GM19025 (cell line): ENCODE results near the gene PPA2.

Experiments
- ATAC-seq: cut with Tn5 transposase; IDR thresholded peaks from one replicate; pipeline ENCODE4 v1.9.1; 2021; ENCODE audit warnings: mild to moderate bottlenecking, low read depth, moderate library complexity; ENCODE audit not compliant: unreplicated experiment

PPA2 gene

DNA sequence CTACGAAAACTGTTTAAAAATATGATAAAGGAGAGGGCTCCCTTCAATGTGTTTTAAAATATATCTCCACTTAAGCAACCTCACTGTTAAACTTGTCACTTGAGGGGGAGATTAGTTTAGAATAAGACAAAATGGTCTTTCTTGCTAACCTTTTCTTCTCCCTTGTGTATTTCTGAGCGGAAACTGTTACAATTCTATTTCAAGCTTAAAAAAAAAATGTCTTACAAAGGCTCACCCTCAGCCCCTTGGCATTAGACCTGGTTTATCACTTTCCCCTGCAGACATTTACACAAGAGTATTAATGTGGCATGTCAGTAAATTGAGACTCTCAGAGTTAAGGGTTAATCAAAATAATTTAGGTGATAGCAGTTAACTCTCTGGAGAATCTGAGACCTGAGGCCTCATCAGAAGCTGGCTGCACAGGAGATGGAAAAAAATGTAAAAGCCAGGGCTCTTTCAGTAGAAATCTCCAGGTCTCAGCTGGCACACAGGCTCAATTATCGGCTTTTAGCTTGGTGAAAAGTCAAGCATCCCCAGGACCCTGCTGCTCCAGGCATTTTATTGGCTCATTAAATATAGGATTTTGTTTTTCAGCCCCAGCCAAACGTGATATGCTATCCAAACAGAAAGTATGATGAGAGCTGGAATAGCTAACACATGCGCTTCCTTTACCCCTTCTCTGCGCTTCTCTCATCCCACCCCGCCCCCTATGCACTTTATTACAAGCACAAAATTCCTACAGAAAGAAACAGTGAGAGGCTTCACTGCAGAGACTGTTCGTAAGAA, 130.5 kb downstream of the PPA2 start:
- ATAC-seq: no peak

DNA sequence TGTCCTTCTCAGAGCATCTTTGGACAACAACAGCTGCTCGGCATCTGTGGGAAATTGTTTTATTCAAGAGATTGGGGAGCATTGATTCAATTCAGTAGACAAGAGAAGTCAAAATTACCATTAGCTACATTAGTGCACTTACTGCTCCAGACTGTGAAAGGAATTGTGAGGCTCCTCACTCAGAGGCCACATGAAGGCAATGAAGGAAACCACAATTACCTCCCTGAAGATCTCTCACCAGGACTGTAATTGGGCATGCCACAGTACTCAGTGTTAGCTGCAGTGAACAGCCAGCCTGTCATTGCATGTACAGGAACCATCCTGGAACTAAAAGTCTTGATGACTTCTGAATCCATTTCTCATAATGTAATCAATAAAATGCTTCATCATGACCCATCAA, 144.8 kb downstream of the PPA2 start:
- no peak for ATAC-seq

DNA sequence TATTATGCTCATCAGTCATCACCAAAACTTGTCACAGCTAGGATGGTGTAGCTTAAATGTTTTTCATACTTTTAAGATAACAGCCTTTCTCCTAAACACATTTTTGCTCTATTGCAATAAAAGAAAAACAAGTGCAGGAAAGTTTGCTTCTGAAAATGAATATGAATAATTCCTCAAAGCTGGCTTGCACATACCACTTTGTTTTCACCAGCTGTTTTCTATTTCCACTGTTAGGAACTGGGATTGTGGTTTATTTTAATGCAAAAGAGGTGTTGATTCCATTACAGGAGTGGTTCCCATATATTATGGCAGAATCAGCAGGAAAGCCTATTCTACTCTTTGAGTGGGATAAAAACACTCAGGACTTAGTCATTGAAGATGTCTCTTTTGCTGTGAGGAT, 145.9 kb downstream of the PPA2 start:
- ATAC-seq: no peak

- no peak for ATAC-seq
Measured at GRCh38 chr4:105327222-105327621, 146.6 kb downstream of the PPA2 start.
